ENCODE data around the gene COX7A2L.
A peak's percentile ranks its signal among the peaks of the same experiment; 100 is the strongest.
"Not testable (repeated sequence)": the region's sequence is repeated elsewhere in the genome, so short reads cannot be mapped to it uniquely, and the experiment has no call there.

The COX7A2L gene

GRCh38 chr2:42360890-42361727 is at the start of gene COX7A2L:
TSS of gene COX7A2L (minus strand) at chr2:42361217. CDS start at chr2:42361161, 56 bp downstream.
- peak; percentile 98 for DNase-seq

- DNase-seq, result no peak
These were observed 47.0 kb upstream of the COX7A2L start for GRCh38 chr2:42408009-42408408.

DNA sequence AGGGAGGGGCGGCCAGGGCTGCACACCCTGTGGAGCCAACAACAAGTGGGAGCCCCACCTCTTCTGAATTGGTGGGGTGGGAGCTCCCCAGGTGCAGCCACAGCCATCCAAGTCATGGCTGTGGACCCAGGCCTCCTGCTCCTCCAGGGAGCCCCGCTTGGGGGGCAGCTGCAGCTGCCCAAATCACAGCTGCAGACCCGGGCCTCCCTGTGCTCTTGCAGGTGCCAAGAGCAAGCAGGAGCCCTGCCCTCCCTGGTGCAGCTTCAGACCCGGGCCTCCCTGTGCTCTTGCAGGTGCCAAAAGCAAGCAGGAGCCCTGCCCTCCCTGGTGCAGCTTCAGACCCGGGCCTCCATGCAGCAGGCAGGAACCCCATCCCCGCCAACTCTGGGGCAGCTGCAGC is 46.5 kb upstream of the COX7A2L start:
- DNase-seq, result no peak

GRCh38 chr2:42404676-42405075 is 43.7 kb upstream of the COX7A2L start:
- peak; percentile 16 for DNase-seq

DNA sequence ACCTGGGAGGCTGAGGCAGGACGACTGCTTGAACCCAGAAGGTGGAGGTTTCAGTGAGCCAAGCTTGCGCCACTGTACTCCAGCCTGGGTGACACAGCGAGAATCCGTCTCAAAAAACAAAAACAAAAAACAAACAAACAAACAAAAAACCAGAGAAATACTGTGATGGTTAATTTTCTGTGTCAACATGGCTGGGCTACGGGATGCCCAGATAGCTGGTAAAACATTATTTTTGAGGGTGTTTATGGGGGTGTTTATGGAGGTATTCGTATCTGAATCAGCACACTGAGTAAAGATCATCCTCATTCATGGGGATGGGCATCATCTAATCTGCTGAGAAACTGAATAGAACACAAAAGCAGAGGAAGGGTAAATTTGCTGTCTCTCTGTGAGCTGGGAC is 40.8 kb upstream of the COX7A2L start:
- DNase-seq, result no peak

GRCh38 chr2:42398052-42398451 is 37.0 kb upstream of the COX7A2L start:
- not testable (repeated sequence) for DNase-seq

DNA sequence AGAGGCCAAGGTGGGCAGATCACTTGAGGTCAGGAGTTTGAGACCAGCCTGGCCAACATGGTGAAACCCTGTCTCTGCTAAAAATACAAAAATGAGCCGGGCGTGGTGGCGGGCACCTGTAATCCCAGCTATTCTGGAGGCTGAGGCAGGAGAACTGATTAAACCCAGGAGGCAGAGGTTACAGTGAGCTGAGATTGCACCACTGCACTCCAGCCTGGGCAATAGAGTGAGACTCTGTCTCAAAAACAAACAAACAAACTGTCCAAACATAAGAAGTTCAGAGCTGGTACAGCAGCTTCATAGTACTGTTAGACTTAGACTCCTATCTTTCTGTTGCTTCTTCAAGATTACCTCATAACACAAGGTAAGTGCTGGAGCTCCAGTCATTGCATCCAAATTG is 32.3 kb upstream of the COX7A2L start:
- not testable (repeated sequence) for DNase-seq

DNA sequence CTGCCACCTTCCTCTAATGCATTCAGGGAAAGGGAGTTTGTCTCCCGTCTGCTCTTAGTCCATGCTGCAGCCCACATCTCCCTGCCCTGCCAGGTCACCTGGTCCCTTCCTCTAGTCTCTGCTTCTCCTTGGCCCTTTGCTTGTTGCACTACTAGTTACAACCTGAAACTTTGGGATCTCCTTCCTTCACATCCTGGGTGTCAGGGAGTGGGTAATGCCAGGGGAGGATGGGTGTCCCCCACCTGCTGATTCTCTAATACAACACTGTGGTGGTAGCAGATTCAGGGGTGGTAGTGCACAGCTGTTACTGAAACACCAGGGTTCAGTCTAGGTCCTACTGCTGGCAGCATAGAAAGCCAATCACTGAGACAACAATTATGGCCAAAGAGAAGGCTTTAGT is 31.2 kb upstream of the COX7A2L start:
- no peak for DNase-seq

GRCh38 chr2:42390401-42390969 is 29.5 kb upstream of the COX7A2L start:
- no peak for DNase-seq

DNA sequence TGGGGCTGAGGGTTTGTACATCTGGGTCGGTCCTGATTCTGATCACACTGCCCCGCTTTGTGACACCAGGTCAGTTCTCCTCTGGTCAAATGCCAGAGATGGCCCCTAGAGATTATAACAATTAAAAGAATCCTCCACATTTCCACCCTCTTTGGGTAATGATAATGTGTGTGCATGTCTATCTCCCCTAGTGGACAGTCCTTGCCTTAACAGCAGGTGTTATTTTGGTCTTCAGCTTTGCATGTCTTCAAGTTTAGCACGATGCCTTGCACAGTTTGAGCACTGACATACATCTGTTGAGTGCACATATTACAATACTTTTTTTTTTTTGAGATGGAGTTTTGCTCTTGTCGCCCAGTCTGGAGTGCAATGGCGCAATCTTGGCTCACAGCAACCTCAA is 25.7 kb upstream of the COX7A2L start:
- DNase-seq, result peak; percentile 40

GRCh38 chr2:42385225-42385624 is 24.2 kb upstream of the COX7A2L start:
- peak; percentile 54 for DNase-seq

- DNase-seq, result no peak
These were observed 23.0 kb upstream of the COX7A2L start for GRCh38 chr2:42383855-42384530.

DNA sequence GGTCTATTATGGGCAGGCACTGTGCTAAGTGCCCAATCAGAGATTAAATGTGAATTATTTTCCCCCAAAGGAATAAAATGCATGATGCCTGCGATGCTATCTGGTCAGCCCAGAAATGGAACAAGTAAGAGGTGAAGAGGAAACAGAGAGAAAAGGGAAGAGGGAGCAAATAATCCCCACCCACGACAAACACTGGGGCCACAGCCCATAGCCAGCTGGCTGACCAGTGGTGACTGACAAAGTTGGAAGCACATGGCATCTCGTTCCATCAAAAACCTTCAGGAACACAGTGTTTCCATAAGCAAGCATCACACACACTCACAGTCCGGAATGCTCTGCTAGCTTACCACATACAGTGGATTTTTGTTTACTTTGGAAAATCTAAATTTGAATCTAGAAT is 21.1 kb upstream of the COX7A2L start:
- DNase-seq, result no peak

DNA sequence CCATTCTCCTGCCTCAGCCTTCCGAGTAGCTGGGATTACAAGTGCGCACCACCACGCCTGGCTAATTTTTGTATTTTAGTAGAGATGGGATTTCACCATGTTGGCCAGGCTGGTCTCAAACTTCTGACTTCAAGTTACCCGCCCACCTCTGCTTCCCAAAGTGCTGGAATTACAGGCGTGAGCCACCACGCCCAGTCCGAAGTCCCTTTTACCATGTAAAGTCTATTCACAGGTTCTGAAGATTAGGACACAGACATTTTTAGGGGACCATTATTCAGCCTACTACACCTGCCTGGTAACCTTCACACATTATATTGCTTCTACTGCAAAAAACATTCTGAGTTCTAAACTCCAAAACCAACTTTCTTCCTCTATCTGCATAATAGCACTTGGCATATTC is 19.0 kb upstream of the COX7A2L start:
- not testable (repeated sequence) for DNase-seq

DNA sequence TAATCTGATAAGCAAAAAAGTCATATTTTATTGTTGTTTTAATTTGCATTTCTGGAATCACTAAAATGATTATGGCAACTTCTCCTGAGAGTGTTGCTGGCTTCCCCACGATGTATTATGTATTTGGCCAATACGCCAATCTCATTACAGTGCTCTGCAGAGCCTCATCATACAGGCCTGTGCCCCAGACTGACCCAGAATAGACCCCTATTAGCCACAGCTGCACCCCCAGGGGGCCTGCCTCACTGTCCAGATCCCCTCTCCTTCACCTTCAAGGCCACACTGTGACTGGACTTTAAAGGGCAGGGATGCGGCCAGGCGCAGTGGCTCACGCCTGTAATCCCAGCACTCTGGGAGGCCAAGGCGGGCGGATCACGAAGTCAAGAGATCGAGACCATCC is 17.4 kb upstream of the COX7A2L start:
- no peak for DNase-seq

DNA sequence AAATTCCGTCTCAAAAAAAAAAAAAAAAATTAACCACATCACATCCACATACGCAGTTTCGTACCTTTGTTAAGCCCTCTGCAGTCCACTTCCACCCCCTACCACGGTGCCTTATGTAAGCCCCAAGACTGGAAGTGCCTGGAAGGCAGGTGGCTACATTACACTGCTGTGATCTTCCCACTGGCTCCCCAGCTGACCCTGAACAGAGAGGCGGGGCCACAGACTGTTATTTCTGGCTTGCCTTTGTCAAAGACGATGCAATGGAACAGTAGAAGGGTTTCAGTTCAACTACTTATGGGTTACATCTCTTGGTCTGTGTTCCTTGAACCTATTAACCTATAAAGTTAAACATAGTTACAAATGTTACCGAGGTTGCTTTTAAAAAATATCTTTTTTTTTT is 15.7 kb upstream of the COX7A2L start:
- DNase-seq, result no peak

GRCh38 chr2:42372474-42373200 is 11.6 kb upstream of the COX7A2L start:
- no peak for DNase-seq

- DNase-seq, result no peak
These were observed 10.8 kb upstream of the COX7A2L start for GRCh38 chr2:42371611-42372473.

DNA sequence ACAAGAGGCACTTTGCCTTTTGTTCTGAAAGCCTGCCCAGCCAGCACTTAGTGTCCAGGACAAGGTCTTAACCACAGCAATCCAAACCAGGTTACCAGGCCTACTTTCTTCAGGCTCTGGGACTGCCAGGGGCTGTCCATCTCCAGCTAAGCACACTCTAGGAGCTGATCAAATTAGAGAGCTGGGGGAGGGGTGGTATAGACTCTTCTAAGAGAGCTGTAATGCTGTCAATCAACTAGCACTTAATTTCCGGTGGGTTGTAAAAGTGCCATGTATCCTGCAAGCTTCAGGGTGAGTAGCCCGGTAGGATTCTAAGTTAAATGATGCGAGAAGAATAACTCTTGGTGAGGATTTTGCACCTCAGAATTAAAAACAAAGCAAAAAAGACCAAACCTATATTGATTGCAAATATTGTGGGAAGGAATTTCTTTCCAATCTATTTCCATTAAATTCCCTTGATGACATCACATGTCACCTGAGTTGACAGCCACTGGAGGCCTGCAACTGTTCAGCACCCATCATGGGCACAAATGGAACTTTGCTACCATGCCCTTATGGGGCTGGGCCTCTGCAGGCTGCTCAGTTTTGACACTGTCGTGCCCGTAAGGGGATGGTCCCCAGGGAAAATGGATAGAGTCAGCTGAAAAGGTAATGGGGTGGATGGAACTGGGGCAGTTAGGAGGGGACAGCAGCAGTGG is 8.7 kb upstream of the COX7A2L start:
- DNase-seq, result peak; percentile 83

DNA sequence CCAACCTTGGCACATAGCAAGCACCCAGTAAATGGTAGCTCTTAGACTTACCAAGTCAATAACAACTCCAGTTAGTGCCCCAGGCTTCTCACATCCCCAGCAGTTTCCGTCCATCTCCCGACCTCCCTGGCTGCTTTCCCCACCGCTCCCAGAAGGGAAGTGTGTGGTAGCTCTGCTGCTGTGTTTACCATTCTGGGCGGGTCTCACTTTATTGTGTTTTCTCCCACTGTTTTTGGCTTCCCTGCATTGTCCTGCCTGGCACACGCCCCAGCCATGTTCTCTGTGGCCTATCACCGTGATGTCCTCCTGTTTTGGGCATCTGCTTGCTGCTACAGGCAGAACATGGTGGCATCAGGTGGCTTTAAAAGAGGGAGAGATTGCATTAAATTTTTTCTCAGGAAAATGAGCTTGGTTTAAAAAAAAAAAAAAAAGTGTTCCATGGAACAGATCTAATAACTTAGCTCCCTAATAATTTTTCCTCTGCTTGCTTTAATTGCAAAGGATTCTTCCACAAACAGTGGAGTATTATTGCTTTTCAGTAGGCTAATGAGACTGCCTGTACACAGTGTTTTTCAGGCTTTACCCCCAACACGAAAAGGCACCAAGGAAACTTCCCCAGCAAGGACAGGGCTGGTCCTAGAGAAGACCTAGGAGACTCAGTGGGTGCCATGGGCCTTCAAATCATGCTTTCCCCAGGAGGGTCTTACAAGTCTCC is 8.0 kb upstream of the COX7A2L start:
- DNase-seq, result no peak

DNA sequence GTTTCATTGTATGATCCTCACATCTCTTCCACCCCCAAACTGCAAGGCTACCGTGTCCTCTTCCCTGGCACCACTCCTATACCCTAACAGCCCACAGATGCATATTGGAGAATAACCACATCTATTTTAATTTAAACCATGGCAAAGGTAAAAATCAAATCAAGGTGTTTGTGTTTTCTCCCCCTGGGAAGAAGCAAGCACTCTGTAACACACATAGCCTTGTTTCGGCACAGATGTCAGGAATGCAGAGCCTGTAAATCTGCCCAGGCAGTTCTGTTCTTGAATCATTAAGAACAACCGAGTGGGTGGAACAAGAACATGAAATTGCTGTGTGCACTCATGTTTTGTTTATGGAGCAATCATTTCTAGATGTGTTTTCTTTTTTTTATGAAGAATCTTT is 6.8 kb upstream of the COX7A2L start:
- DNase-seq, result no peak

Data from NCI-H82 (cell line).